Adrenal gland (tissue), 5 donors: ENCODE data around the gene AFMID.

Experiments used
- CTCF ChIP-seq, 6 experiments: fragments of 450-650 bp in 4 of 6; fragments of 200-600 bp in 2 of 6; sonication (generic) in 1 of 6; IDR thresholded peaks; 1 replicate in 5 of 6; 2 replicates in 1 of 6; pipeline versions ENCODE4 v1.5.1 to v1.8.0; 2016 to 2021; ENCODE audit warnings: antibody characterized with exemption in 6 of 6, mild to moderate bottlenecking in 2 of 6, moderate library complexity in 1 of 6
- POLR2A ChIP-seq, 2 donors: fragments of 450-650 bp; IDR thresholded peaks; one replicate each; pipeline ENCODE4 v1.6.1; 2017; ENCODE audit warnings: antibody characterized with exemption in 2 of 2, mild to moderate bottlenecking in 2 of 2, moderate library complexity in 1 of 2
- donor health status: DM: no; HTN: no; CAD: no.

DNA sequence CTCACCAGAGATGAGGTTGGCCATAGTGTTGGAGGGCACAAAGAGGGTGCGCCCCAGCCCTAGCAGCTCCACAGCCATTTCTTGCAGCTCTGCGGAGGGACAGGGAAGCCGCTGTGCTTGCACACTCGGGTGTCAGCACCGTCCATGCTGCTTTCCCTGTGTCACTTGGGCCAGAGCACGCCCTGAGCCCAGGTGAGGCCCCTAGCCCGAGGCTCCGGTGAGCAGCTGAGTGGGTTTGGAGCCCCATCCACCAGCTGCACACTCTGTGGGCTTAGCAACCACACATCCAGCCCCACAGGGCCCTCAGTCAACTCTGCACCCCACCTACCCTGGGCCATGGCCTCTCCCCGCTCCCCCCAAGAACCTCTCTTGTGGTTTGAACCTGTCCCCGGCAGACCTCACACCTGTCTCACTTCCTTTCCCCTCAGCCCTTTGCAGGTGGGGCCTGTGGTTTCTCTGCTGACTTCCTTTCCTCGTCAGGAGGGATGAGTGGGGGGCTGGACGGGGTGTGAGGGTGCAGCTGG, 65.0 kb downstream of the AFMID start:
- TF ChIP-seq CTCF (IDR thresholded peaks at IDR 0.05), result no peak
- TF ChIP-seq POLR2A (IDR thresholded peaks at IDR 0.05), result no peak
